ENCODE data around the gene ZCCHC8.
"Not testable (repeated sequence)": the region's sequence is repeated elsewhere in the genome, so short reads cannot be mapped to it uniquely, and the experiment has no call there.

The ZCCHC8 gene

DNA sequence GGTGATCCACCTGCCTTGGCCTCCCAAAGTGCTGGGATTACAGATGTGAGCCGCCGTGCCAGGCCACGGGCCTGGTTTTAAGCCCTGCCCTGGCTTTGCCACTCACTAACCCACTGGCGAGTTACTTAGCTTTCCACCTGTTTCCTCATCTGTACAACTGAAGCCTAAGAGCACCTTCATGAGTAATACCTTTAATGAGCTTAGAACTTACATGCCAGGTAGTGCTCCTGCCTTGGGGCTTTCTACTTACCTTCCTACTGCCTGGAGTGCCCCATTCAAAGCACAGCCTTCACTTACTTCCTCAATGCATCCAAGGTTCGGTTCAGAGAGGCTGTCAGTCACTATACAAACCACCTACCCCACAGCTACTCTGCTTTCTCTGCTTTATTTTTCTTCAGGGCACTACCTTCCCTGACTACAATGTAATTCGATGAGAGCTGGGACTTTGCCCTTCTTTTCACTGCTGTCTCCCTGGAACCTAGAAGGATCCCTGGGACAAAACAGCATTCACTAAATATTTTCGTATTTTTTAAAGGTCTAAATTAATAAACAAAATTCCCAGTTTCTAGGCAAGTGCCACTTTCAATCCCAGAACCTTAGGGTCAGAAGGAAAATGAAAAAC lies 13.8 kb downstream of the ZCCHC8 start:
- H3K27ac ChIP-seq (ENCODE audit: low read length) = no peak overlapping the region

DNA sequence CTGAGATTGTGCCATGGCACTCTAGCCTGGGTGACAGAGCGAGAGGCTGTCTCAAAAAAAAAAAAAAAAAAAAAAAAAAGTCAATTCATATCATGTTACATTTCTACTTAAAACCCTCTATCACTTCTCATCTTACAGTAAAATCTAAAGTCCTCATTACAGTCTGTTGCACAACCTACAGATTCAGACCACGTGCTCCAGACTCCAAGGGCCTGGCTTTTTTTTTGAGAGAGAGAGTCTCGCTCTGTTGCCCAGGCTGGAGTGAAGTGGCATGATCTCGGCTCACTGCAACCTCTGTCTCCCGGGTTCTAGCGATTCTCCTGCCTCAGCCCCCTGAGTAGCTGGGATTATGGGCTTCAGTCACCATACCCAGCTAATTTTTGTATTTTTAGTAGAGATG lies 14.4 kb downstream of the ZCCHC8 start:
- not testable (repeated sequence) for H3K4me1 ChIP-seq (ENCODE audit: insufficient read depth, low read length)

More for the DNA sequence above, 13.8 kb downstream of the ZCCHC8 start:
- H3K36me3 ChIP-seq (ENCODE audit: insufficient read depth, low read depth, low read length) = peaks cover 94% of the 10 kb centered on the region
- no peaks in the 10 kb centered on the region for H3K9me3 ChIP-seq (ENCODE audit: insufficient read depth, low read depth, low read length)
- H3K9ac ChIP-seq (ENCODE audit: low read depth, low read length) = no peak overlapping the region
- no peaks in the 10 kb centered on the region for H3K27me3 ChIP-seq (ENCODE audit: insufficient read depth, low read length)
- H3K4me3 ChIP-seq (ENCODE audit: low read length) = no peak overlapping the region
- no peaks in the 10 kb centered on the region for H3K4me1 ChIP-seq (ENCODE audit: insufficient read depth, low read length)

DNA sequence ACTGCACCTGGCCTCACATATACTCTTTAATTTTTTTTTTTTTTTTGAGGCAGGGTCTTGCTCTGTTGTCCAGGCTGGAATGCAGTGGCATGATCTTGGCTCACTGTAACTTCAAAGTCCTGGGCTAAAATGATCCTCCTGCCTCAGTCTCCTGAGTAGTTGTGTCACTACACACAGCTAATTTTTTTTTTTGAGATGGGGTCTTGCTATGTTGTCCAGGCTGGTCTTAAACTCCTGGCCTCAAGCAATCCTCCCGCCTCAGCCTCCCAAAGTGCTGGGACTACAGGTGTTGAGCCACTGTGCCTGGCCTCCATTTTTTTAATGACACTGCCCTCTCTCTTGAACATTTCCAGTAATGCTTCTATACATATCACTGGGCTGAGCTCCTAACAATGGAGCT lies 16.3 kb downstream of the ZCCHC8 start:
- H3K27ac ChIP-seq (ENCODE audit: low read length); H3K9me3 ChIP-seq (ENCODE audit: insufficient read depth, low read depth, low read length); H3K4me3 ChIP-seq (ENCODE audit: low read length); H3K4me1 ChIP-seq (ENCODE audit: insufficient read depth, low read length); H3K27me3 ChIP-seq (ENCODE audit: insufficient read depth, low read length); H3K9ac ChIP-seq (ENCODE audit: low read depth, low read length): not testable (repeated sequence)
- H3K36me3 ChIP-seq (ENCODE audit: insufficient read depth, low read depth, low read length) = peaks cover 94% of the 10 kb centered on the region

More for the DNA sequence above, 14.4 kb downstream of the ZCCHC8 start:
- peaks cover 94% of the 10 kb centered on the region for H3K36me3 ChIP-seq (ENCODE audit: insufficient read depth, low read depth, low read length)
- not testable (repeated sequence) for H3K27ac ChIP-seq (ENCODE audit: low read length); H3K9ac ChIP-seq (ENCODE audit: low read depth, low read length); H3K4me3 ChIP-seq (ENCODE audit: low read length); H3K9me3 ChIP-seq (ENCODE audit: insufficient read depth, low read depth, low read length); H3K27me3 ChIP-seq (ENCODE audit: insufficient read depth, low read length)

DNA sequence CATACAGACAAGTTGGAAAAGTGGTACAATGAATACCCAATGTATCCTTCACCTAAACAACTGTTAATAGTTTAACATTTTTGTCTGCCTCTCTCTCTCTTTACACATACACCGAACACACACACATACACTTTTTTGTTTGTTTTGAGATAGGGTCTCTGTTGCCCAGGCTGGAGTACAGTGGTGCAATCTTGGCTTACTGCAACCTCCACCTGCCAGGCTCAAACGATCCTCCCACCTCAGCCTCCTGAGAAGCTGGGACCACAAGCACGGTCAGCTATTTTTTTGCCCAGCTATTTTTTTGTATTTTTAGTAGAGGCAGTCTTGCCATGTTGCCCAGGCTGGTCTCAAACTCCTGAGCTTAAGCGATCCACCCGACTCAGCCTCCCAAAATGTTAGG lies 16.8 kb downstream of the ZCCHC8 start:
- H3K9ac ChIP-seq (ENCODE audit: low read depth, low read length) = no peak overlapping the region
- H3K4me1 ChIP-seq (ENCODE audit: insufficient read depth, low read length) = no peaks in the 10 kb centered on the region
- H3K36me3 ChIP-seq (ENCODE audit: insufficient read depth, low read depth, low read length) = peaks cover 94% of the 10 kb centered on the region
- no peaks in the 10 kb centered on the region for H3K9me3 ChIP-seq (ENCODE audit: insufficient read depth, low read depth, low read length)
- H3K27ac ChIP-seq (ENCODE audit: low read length) = no peak overlapping the region
- no peaks in the 10 kb centered on the region for H3K27me3 ChIP-seq (ENCODE audit: insufficient read depth, low read length)
- no peak overlapping the region for H3K4me3 ChIP-seq (ENCODE audit: low read length)

DNA sequence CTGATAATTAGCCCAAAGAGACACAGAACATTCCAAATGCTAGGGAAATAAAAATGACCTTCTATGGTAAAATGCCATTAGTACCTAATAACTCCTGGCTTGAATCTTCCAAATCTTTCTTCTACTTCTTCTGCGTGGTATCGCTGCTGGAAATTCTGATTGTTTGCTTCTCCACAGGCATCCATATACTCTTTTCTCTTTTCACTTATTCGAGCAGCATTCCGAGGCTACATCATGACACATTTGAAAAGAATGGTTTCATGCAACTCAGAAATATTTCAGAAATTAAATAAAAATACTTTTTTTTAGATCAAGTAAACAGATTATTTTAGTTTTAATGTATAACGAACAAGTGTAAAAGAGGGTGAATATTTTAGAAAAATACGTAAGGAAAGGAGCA lies 18.9 kb downstream of the ZCCHC8 start:
- Histone ChIP-seq H3K4me3 (ENCODE audit: low read length) (no peak overlapping the region), H3K36me3 (ENCODE audit: insufficient read depth, low read depth, low read length) (peaks cover 94% of the 10 kb centered on the region), H3K9ac (ENCODE audit: low read depth, low read length) (no peak overlapping the region), H3K9me3 (ENCODE audit: insufficient read depth, low read depth, low read length) (no peaks in the 10 kb centered on the region), H3K27ac (ENCODE audit: low read length) (no peak overlapping the region), H3K27me3 (ENCODE audit: insufficient read depth, low read length) (no peaks in the 10 kb centered on the region), H3K4me1 (ENCODE audit: insufficient read depth, low read length) (no peaks in the 10 kb centered on the region)

DNA sequence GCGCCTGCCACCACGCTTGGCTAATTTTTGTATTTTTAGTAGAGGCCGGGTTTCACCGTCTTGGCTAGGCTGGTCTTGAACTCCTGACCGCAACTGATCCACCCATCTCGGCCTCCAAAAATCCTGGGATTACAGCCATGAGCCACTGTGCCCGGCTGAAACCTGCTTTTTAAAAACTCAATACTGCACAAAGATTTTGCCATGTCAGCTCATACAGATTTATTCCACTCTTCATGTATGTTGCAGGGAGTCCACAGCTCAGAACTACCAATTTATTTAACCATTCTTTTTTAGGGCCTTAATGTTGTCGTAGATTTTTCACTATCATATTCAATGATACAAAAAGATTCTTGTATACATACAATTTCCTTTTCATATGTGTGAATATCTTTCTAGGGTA lies 20.0 kb downstream of the ZCCHC8 start:
- Histone ChIP-seq H3K9ac (ENCODE audit: low read depth, low read length) (no peak overlapping the region), H3K36me3 (ENCODE audit: insufficient read depth, low read depth, low read length) (peaks cover 96% of the 10 kb centered on the region), H3K27me3 (ENCODE audit: insufficient read depth, low read length) (no peaks in the 10 kb centered on the region), H3K4me3 (ENCODE audit: low read length) (no peak overlapping the region), H3K9me3 (ENCODE audit: insufficient read depth, low read depth, low read length) (no peaks in the 10 kb centered on the region), H3K27ac (ENCODE audit: low read length) (no peak overlapping the region), H3K4me1 (ENCODE audit: insufficient read depth, low read length) (no peaks in the 10 kb centered on the region)

DNA sequence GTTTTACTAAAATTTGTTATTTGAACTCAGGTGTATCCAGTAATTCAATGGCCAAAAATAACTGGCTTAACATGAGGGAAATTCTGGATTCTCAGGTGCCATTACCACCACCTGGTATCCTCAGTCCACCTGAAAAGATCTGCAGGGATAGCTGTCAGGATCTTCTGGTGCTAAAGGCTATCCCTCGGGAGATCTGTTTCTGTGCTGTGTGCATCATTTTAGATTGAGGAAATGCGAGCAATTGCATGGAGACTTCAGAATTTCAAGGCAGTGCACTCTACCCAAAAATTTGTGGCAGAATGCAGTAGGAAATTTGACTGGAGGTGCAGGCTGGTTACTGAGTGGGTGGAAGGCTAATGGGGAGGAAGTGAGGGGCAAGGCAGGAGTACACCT lies 26.4 kb downstream of the ZCCHC8 start:
- no peak overlapping the region for H3K27ac ChIP-seq (ENCODE audit: low read length)
- no peak overlapping the region for H3K9ac ChIP-seq (ENCODE audit: low read depth, low read length)
- no peak overlapping the region for H3K4me3 ChIP-seq (ENCODE audit: low read length)
- H3K27me3 ChIP-seq (ENCODE audit: insufficient read depth, low read length) = no peaks in the 10 kb centered on the region
- H3K9me3 ChIP-seq (ENCODE audit: insufficient read depth, low read depth, low read length) = no peaks in the 10 kb centered on the region
- peaks cover 74% of the 10 kb centered on the region for H3K36me3 ChIP-seq (ENCODE audit: insufficient read depth, low read depth, low read length)
- no peaks in the 10 kb centered on the region for H3K4me1 ChIP-seq (ENCODE audit: insufficient read depth, low read length)

DNA sequence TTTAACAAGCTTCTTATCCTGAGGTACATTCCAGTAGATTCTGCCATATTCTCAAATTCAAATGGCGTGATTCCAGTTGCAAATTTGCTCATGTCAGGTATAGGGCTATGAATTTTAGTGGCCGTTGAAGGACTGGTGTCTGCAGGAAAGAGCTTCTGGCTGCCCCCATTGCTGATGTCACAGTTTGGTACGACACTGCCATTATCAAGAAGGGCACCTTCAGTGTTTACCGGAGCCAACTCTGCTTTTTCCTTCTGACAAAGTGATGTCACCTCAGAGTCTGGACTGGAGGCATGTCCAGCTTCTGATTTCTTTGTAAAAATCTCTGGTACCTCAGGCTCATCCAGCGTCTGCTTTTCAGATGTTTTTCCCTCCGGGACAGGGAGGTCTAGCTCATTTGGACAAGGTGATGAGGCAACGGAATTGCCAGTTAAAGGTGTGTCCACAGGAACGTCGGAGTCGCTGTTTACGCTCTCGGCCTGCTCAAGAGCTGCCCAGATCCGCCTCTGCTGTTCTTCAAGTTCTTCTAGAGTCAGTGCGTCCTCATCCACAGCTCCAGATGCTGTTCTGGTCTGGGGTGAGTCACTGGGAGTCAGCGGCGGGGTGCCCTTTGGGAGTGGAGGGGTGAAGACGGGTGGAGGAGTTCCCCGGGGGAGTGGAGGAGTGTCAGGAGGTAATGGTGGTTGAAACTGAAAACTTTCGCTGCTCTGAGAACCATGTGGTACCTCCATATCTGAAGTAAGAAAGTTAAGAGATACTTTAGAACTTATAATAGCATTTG lies 27.0 kb downstream of the ZCCHC8 start:
- H3K27me3 ChIP-seq (ENCODE audit: insufficient read depth, low read length) = no peaks in the 10 kb centered on the region
- H3K4me1 ChIP-seq (ENCODE audit: insufficient read depth, low read length) = no peaks in the 10 kb centered on the region
- H3K27ac ChIP-seq (ENCODE audit: low read length) = no peak overlapping the region
- no peak overlapping the region for H3K9ac ChIP-seq (ENCODE audit: low read depth, low read length)
- no peaks in the 10 kb centered on the region for H3K9me3 ChIP-seq (ENCODE audit: insufficient read depth, low read depth, low read length)
- H3K4me3 ChIP-seq (ENCODE audit: low read length) = no peak overlapping the region
- H3K36me3 ChIP-seq (ENCODE audit: insufficient read depth, low read depth, low read length) = peaks cover 68% of the 10 kb centered on the region

DNA sequence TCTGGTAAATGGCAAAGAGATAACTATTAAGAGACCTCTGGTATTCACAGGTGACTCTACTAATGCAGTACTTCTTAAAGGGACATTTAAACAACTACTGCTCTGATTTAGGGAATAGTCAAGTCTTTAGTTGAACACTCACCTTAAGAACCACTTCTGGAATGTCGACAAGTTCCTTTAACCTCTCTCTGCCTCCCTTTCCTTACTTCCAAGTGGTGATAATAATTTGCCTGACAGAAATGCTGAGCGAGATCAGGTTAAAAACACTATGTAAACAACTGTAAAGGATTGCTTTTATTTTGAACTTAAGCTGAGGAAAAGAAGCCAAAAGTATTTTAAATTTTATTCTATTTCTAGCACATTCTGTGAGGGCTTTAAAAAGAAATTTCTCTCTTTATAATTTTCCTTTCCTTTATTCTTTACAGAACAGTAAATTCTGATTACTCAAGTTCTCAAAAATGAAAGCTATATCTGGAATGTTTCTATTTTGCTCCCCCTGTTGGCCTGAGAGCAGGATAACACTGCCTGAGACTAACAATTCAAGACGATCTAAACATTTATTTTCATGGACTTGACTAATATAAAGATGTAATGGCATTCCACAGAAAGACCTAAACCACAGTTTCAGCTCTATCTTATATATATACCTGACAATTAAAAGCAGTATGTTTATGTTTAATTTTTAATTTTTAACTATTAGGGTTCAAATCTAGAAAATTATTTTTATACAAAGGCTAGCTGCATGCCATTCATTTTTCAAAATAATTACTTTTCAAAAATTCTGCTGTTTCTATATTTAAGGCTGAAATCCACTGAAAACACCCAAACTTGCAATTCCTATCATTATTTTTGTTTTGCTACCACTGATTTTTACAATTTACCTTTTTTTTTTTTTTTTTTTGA lies 29.2 kb downstream of the ZCCHC8 start:
- no peaks in the 10 kb centered on the region for H3K9me3 ChIP-seq (ENCODE audit: insufficient read depth, low read depth, low read length)
- H3K4me3 ChIP-seq (ENCODE audit: low read length) = no peak overlapping the region
- no peaks in the 10 kb centered on the region for H3K27me3 ChIP-seq (ENCODE audit: insufficient read depth, low read length)
- H3K27ac ChIP-seq (ENCODE audit: low read length) = no peak overlapping the region
- H3K36me3 ChIP-seq (ENCODE audit: insufficient read depth, low read depth, low read length) = peaks cover 48% of the 10 kb centered on the region
- no peak overlapping the region for H3K9ac ChIP-seq (ENCODE audit: low read depth, low read length)
- H3K4me1 ChIP-seq (ENCODE audit: insufficient read depth, low read length) = no peaks in the 10 kb centered on the region

DNA sequence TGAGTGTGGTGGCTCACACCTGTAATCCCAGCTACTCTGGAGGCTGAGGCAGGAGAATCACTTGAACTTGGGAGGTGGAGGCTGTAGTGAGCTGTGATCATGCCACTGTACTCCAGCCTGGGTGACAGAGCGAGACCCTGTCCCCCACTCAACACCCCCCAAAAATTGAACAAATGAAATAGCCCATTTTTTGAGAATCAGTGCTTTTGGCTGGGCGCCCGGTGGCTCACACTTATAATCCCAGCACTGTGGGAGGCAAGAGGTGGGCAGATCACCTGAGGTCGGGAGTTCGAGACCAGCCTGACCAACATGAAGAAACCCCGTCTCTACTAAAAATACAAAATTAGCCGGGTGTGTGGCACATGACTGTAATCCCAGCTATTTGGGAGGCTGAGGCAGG lies 30.2 kb downstream of the ZCCHC8 start:
- not testable (repeated sequence) for H3K4me1 ChIP-seq (ENCODE audit: insufficient read depth, low read length); H3K9me3 ChIP-seq (ENCODE audit: insufficient read depth, low read depth, low read length); H3K9ac ChIP-seq (ENCODE audit: low read depth, low read length); H3K27ac ChIP-seq (ENCODE audit: low read length); H3K27me3 ChIP-seq (ENCODE audit: insufficient read depth, low read length); H3K4me3 ChIP-seq (ENCODE audit: low read length)
- H3K36me3 ChIP-seq (ENCODE audit: insufficient read depth, low read depth, low read length) = peaks cover 38% of the 10 kb centered on the region

DNA sequence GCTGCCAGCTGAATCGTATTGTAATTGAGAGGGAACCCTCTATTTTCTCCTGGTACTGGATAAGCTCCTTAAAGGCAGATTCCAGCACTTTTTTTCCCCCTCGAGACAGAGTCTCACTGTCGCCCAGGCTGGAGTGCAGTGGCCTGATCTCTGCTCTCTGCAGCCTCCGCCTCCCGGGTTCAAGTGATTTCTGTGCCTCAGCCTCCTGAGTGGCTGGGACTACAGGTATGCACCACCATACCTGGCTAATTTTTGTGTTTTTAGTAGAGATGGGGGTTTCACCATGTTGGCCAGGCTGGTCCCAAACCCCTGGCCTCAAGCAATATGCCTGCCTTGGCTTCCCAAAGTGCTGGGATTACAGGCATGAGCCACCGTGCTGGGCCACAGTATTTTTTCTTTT lies 30.9 kb downstream of the ZCCHC8 start:
- H3K27ac ChIP-seq (ENCODE audit: low read length) = not testable (repeated sequence)

More for the DNA sequence above, 30.9 kb downstream of the ZCCHC8 start:
- peaks cover 32% of the 10 kb centered on the region for H3K36me3 ChIP-seq (ENCODE audit: insufficient read depth, low read depth, low read length)
- H3K4me1 ChIP-seq (ENCODE audit: insufficient read depth, low read length); H3K9ac ChIP-seq (ENCODE audit: low read depth, low read length); H3K27me3 ChIP-seq (ENCODE audit: insufficient read depth, low read length); H3K4me3 ChIP-seq (ENCODE audit: low read length); H3K9me3 ChIP-seq (ENCODE audit: insufficient read depth, low read depth, low read length): not testable (repeated sequence)
